ENCODE results near the gene ZSCAN26.

- no peak for TF ChIP-seq POLR2A (IDR thresholded peaks at IDR 0.05)
- TF ChIP-seq POLR2AphosphoS5 (IDR thresholded peaks at IDR 0.05): no peak
- TF ChIP-seq, protein P1, sequence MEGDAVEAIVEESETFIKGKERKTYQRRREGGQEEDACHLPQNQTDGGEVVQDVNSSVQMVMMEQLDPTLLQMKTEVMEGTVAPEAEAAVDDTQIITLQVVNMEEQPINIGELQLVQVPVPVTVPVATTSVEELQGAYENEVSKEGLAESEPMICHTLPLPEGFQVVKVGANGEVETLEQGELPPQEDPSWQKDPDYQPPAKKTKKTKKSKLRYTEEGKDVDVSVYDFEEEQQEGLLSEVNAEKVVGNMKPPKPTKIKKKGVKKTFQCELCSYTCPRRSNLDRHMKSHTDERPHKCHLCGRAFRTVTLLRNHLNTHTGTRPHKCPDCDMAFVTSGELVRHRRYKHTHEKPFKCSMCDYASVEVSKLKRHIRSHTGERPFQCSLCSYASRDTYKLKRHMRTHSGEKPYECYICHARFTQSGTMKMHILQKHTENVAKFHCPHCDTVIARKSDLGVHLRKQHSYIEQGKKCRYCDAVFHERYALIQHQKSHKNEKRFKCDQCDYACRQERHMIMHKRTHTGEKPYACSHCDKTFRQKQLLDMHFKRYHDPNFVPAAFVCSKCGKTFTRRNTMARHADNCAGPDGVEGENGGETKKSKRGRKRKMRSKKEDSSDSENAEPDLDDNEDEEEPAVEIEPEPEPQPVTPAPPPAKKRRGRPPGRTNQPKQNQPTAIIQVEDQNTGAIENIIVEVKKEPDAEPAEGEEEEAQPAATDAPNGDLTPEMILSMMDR (IDR thresholded peaks at IDR 0.05): no peak
Observed at GRCh38 chr6:28220257-28221133, 46.4 kb upstream of the ZSCAN26 start.

Data from suprapubic skin (tissue), 4 donors.